Thyroid gland (tissue), 4 donors: ENCODE results near the gene MTARC2. TPM values are rescaled to one million over a fixed set of nuclear protein-coding genes. Genes with fewer than 3 reads are reported as not detected.

Source experiments
- DNase-seq, 2 donors: peaks; one replicate each; pipeline ENCODE4 v3.0.0-alpha.2; 2019
- H3K27ac ChIP-seq, 3 donors: fragments of 200-600 bp; sonication (generic); 1 replicate in 2 of 3; 2 replicates in 1 of 3; pipeline ENCODE4 v1.5.1; 2016 to 2019; ENCODE audit warnings: mild to moderate bottlenecking in 1 of 3, moderate library complexity in 1 of 3
- H3K27me3 ChIP-seq: fragments of 200-600 bp; sonication (generic); one replicate; pipeline ENCODE4 v1.5.1; 2019
- H3K36me3 ChIP-seq, 2 donors: fragments of 200-600 bp; sonication (generic); one replicate each; pipeline ENCODE4 v1.5.1; 2016 to 2019
- H3K4me1 ChIP-seq, 2 donors: fragments of 200-600 bp; sonication (generic); one replicate each; pipeline ENCODE4 v1.5.1; 2017 to 2019
- H3K4me3 ChIP-seq, 3 donors: fragments of 200-600 bp; sonication (generic); replicated peaks in 1 of 3; 1 replicate in 2 of 3; 2 replicates in 1 of 3; pipeline ENCODE4 v1.5.1; 2016; ENCODE audit warnings: mild to moderate bottlenecking in 1 of 3
- H3K9me3 ChIP-seq: fragments of 200-600 bp; sonication (generic); one replicate; pipeline ENCODE4 v1.5.1; 2017
- POLR2A ChIP-seq, 2 donors: fragments of 450-650 bp; IDR thresholded peaks; one replicate each; pipeline ENCODE4 v1.6.1; 2017; ENCODE audit warnings: antibody characterized with exemption in 2 of 2, mild to moderate bottlenecking in 2 of 2, moderate library complexity in 1 of 2
- WGBS, 2 donors: methylation state at CpG; one replicate each; pipeline ENCODE4 v1.1.5; 2017; 5-methylcytosine and 5-hydroxymethylcytosine counted together
- intact Hi-C: fragments of 100-400 bp; cut with DNase I; formaldehyde crosslinking; loops from one replicate; pipeline ENCODE4 v1.15.1; 2023
- total RNA-seq, 4 donors: library from RNA; depleted of rRNA; stranded (reverse); fragments of >200 nt; gene quantifications; one replicate each; pipeline ENCODE4 v1.2.3, GENCODE V29; 2016
- TF ChIP-seq, protein P1 (sequence below), 6 experiments: fragments of 200-600 bp in 3 of 6; fragments of 450-650 bp in 3 of 6; sonication (generic) in 3 of 6; IDR thresholded peaks; one replicate each; pipeline ENCODE4 v1.5.1; 2016 to 2019; ENCODE audit warnings: antibody characterized with exemption in 6 of 6, mild to moderate bottlenecking in 2 of 6, inconsistent platforms in 1 of 6, moderate library complexity in 1 of 6

Gene MTARC2
- total RNA-seq, 4 donors from 2014 or later, result 69.5 to 81.3 (median 75.8) TPM

DNA sequence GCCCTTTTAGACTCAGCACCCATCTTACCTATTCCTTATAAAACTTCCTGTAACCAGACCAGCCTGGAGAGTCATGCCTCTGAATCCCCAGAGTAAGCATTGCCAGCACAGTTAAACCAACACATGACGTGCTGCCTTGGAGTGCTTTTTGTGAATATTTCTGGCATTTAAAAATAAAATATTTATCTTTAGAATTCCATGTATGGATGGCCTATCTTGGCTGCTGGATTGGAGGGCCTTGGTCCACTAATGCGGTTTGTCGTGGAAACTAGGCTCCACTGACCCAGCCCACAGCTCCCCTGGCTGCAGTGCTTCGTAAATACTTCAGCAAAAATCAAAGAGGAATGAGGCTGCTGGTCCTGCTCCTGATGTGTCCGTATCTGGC is 56.1 kb downstream of the MTARC2 start:
- H3K4me3 ChIP-seq, result no peak overlapping the region
- WGBS, 2 donors, result 76 to 82% methylated on average over 5 of the region's 5 CpGs

DNA sequence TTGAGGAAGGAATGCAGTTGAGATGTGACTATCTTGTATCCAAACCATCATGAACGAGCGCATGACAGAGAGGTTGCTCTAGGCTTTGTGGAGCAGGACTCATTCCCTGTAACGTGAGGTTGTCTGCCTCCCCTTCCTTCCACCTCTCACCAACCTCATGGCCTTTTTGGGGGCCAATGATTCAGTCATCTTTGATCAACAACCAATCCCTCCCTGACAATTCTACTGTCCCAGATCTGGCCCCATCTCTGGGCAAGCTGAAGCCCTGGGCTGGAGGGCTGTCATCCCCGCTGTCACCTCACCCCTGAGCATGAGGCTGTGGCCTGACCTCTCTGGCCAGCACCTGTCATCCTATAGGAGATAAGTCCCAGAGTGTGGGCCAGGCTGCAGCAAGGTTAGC is 58.3 kb downstream of the MTARC2 start:
- 94 to 98% methylated on average over 4 of the region's 4 CpGs for WGBS, 2 donors
- peaks cover 0 to 5% of the 10 kb centered on the region in 2 donors for H3K4me1 ChIP-seq
- no peak for DNase-seq
- H3K9me3 ChIP-seq, result no peaks in the 10 kb centered on the region
- no peak overlapping the region for H3K4me3 ChIP-seq
- intact Hi-C loops, result no loop called here
- TF ChIP-seq, protein P1, sequence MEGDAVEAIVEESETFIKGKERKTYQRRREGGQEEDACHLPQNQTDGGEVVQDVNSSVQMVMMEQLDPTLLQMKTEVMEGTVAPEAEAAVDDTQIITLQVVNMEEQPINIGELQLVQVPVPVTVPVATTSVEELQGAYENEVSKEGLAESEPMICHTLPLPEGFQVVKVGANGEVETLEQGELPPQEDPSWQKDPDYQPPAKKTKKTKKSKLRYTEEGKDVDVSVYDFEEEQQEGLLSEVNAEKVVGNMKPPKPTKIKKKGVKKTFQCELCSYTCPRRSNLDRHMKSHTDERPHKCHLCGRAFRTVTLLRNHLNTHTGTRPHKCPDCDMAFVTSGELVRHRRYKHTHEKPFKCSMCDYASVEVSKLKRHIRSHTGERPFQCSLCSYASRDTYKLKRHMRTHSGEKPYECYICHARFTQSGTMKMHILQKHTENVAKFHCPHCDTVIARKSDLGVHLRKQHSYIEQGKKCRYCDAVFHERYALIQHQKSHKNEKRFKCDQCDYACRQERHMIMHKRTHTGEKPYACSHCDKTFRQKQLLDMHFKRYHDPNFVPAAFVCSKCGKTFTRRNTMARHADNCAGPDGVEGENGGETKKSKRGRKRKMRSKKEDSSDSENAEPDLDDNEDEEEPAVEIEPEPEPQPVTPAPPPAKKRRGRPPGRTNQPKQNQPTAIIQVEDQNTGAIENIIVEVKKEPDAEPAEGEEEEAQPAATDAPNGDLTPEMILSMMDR (IDR thresholded peaks at IDR 0.05), result no peak
- no peak for TF ChIP-seq POLR2A (IDR thresholded peaks at IDR 0.05)
- H3K36me3 ChIP-seq, result peaks cover 5 to 13% of the 10 kb centered on the region in 2 donors
- H3K27me3 ChIP-seq, result no peaks in the 10 kb centered on the region
- no peak overlapping the region for H3K27ac ChIP-seq

More for the DNA sequence above, 56.1 kb downstream of the MTARC2 start:
- intact Hi-C loops, result no loop called here
- no peak for TF ChIP-seq POLR2A (IDR thresholded peaks at IDR 0.05)
- TF ChIP-seq, protein P1 (IDR thresholded peaks at IDR 0.05), result no peak
- peaks cover 5 to 23% of the 10 kb centered on the region in 2 donors for H3K36me3 ChIP-seq
- H3K27ac ChIP-seq, result no peak overlapping the region
- no peaks in the 10 kb centered on the region for H3K9me3 ChIP-seq
- H3K27me3 ChIP-seq, result no peaks in the 10 kb centered on the region
- DNase-seq, result no peak
- H3K4me1 ChIP-seq, result no peaks in the 10 kb centered on the region

DNA sequence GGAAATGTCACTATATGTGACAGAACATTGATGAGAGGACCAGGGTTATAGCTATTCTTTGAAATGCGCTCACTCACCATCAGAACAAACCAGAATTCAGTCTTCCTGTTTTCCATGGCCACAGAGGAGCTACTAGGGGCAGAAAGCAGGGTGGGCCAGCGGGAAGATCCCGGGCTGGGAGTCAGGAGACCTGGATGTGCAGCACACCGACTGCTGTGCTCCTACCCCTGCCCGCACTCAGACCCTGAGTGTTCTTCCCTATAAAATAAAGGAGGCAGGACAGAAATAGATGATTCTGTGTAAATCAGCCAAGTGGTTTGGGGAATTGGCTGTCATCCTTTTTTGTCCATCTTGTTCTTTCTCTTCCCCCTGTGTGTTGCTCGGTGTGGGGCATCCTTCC is 59.6 kb downstream of the MTARC2 start:
- peaks cover 0 to 5% of the 10 kb centered on the region in 2 donors for H3K4me1 ChIP-seq
- no peak overlapping the region for H3K4me3 ChIP-seq
- 94 to 96% methylated on average over 6 of the region's 6 CpGs for WGBS, 2 donors
- TF ChIP-seq, protein P1 (IDR thresholded peaks at IDR 0.05), result no peak
- TF ChIP-seq POLR2A (IDR thresholded peaks at IDR 0.05), result no peak
- H3K27ac ChIP-seq, result no peak overlapping the region
- no peak for DNase-seq
- H3K36me3 ChIP-seq, result peaks cover 5 to 20% of the 10 kb centered on the region in 2 donors
- intact Hi-C loops, result no loop called here
- H3K27me3 ChIP-seq, result no peaks in the 10 kb centered on the region
- H3K9me3 ChIP-seq, result no peaks in the 10 kb centered on the region

DNA sequence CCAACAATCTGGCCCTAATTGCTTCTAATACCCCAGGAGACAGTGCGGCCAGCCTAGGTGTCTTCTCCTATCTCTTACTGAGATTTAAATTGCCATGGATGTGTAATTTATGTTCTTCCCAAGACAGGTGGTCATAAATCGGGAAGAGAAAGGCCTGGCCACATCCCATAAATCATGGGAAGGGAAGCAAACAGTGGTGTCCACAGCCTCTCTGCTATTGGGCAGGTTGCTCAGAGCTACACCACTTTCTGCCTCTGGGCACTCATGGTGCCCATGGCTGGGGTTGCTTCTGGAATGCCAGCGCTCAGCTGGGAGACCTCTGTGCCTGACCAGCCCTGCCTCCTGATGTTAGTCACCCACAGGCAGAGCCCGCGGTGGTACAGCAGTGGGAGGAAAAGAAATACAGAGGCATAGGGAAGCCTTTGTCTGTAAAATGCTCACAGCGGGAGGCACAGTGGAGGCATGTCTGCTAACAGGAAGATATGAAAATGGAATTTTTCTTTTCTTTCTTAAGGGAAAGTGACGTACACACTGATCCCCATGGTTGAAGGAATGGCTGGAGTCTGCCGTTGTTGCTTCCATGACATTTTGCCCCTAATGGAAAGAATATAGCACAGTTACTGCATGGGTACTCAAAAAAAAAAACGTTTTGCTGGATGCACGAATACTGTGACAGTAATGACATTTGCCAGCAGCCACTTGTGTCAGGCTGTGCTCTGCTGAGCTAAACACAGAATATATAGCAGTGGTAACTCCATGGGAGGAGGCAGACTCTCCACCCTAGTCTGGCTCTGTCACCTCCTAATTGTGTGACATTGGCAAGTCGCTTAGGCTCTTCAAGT is 60.4 kb downstream of the MTARC2 start:
- H3K27ac ChIP-seq, result no peak overlapping the region
- DNase-seq, result no peak
- H3K9me3 ChIP-seq, result no peaks in the 10 kb centered on the region
- H3K4me1 ChIP-seq, result peaks cover 0 to 5% of the 10 kb centered on the region in 2 donors
- intact Hi-C loops, result no loop called here
- 86 to 91% methylated on average over 11 of the region's 11 CpGs for WGBS, 2 donors
- TF ChIP-seq POLR2A (IDR thresholded peaks at IDR 0.05), result no peak
- TF ChIP-seq, protein P1 (IDR thresholded peaks at IDR 0.05), result no peak
- H3K27me3 ChIP-seq, result no peaks in the 10 kb centered on the region
- H3K4me3 ChIP-seq, result no peak overlapping the region
- H3K36me3 ChIP-seq, result peaks cover 8 to 18% of the 10 kb centered on the region in 2 donors

DNA sequence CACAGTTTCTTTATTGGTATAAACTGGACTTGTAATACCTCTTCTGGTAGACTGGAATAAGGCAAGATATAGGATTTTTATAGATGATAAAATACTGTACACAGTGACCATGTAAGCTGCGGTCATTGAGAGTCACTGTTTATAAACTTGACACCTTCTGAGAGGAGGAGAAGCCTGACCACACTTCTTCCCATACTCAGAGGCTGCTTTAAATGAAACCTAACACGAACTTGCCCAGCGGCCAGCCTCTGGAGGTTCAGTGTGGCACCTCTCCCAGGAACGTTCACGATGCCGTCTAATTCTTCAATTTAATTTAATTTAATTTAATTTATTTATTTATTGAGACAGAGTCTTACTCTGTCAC is 61.0 kb downstream of the MTARC2 start:
- no peak for DNase-seq
- 88 to 94% methylated on average over 6 of the region's 6 CpGs for WGBS, 2 donors
- Histone ChIP-seq H3K4me3 (no peak overlapping the region), H3K27me3 (no peaks in the 10 kb centered on the region), H3K4me1 (peaks cover 0 to 5% of the 10 kb centered on the region in 2 donors), H3K27ac (no peak overlapping the region), H3K9me3 (no peaks in the 10 kb centered on the region), H3K36me3 (peaks cover 8 to 18% of the 10 kb centered on the region in 2 donors)
- no peak for TF ChIP-seq POLR2A (IDR thresholded peaks at IDR 0.05)
- TF ChIP-seq, protein P1 (IDR thresholded peaks at IDR 0.05), result no peak
- intact Hi-C loops, result no loop called here
